ENCODE results near the gene LRCH3. TPM values are rescaled to one million over a fixed set of nuclear protein-coding genes. Genes with fewer than 3 reads are reported as not detected.

Gene LRCH3
- total and polyA plus RNA-seq, 9 of the 15 experiments (the other 6 are each of a cell fraction or from before 2014, with no cell fraction given), result 4.6 to 75.3 (median 30.3) TPM

DNA sequence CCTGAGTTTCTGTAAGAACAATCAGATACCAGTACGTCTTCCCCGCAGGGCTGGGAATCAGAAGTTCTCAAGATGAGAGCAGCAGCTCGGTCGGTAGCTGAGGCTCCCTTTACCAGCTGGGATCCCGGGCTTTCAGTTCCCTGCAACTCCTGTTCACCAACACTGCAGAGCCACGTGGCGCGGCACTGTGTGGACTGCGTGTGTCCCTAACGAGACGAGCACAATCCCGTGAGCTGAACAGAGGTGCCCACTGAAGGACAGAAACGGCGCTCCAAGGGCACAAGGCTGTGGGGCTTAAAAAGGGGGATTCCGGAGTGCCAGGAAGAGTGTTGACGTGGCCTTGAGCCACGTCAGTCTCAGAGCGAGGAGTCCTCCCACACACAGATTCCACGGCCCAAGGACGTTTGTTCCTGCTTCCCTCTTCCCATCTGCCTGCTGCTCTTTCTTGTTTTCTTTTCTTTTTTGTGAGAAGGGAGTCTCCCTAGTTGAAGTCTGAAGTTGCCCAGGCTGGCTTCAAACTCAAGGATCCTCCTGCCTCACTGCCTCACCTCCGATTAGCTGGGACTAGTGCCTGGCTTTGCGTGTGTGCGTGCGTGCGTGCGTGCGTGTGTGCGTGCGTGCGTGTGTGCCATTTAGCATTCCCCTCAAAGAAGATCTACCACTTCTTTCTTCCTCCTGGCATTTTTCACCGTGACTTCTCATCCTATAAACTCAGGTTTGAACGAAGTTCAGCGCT, 121.9 kb downstream of the LRCH3 start:
- Histone ChIP-seq H3K36me3 (ENCODE audit: control insufficient read depth, insufficient read depth, low read length) (no peaks in the 10 kb centered on the region), H2AFZ (ENCODE audit: low read depth, low read length) (peak overlapping the region; percentile 51), H4K20me1 (replicated peaks; ENCODE audit: control insufficient read depth, insufficient read depth, low read length) (no peaks in the 10 kb centered on the region), H3K4me1 (replicated peaks in 1 of 2; ENCODE audit: control insufficient read depth in 2 of 2, insufficient read depth in 2 of 2, low read length in 2 of 2) (peaks cover 0 to 6% of the 10 kb centered on the region in 2 experiments; a peak in 2 of 5 replicates), H3K4me2 (ENCODE audit: insufficient read depth, low read length) (no peak overlapping the region), H3K4me3 (no peak overlapping the region), H3K9me1 (ENCODE audit: control insufficient read depth, insufficient read depth, low read length) (no peaks in the 10 kb centered on the region), H3K9me3 (replicated peaks; ENCODE audit: control insufficient read depth, insufficient read depth, low read depth, low read length) (0 out of 2 replicates have a peak, but pooled peaks cover 1% of the 10 kb centered on the region), H3K9ac (ENCODE audit: insufficient read depth in 1 of 2, low read depth in 2 of 2, low read length in 2 of 2) (peak overlapping the region in 1 of 2 experiments; percentile 37; a peak in 2 of 4 replicates), H3K27ac (ENCODE audit: extremely low read depth, low read depth, low read length) (no peak overlapping the region), H3K27me3 (ENCODE audit: control insufficient read depth in 2 of 2, insufficient read depth in 2 of 2, low read length in 2 of 2) (no peaks in the 10 kb centered on the region), H3K79me2 (ENCODE audit: control insufficient read depth, insufficient read depth, low read length) (no peaks in the 10 kb centered on the region)
- DNase-seq (ENCODE audit: extremely low read depth in 1 of 4, low spot score in 3 of 4), result no peak
- intact Hi-C loops (cut with micrococcal nuclease) (no loop called here), in situ Hi-C loops (cut with MboI) (no loop called here)
- CTCF ChIA-PET (ENCODE audit: low intra/inter-chr PET ratio), result interaction anchor here (0.6 kb wide), 1 partner anchor 110 kb away, joined by 4 read pairs; no protein-coding TSS in a partner anchor
- FAIRE-seq, result peak; percentile 44
- 66% methylated on average over 32 of the region's 33 CpGs for WGBS (ENCODE audit: insufficient coverage, low coverage, missing lambda C conversion rate)
- no TSS peak for BruUV-seq (replicated peaks)
- no peak; the same call in 2 of the 3 replicates for ATAC-seq
- POLR2A ChIA-PET, result interaction anchor here (1.1 kb wide), 1 partner anchor 40 kb away, joined by 4 read pairs; no protein-coding TSS in a partner anchor
- no peak for TF ChIP-seq NFE2L1 (tag; IDR thresholded peaks at IDR 0.05; ENCODE audit: borderline replicate concordance, low read depth)
- TF ChIP-seq ZNF717 (CRISPR knock-in tag; IDR thresholded peaks at IDR 0.05), result no peak
- no peak for TF ChIP-seq GTF2F1 (IDR thresholded peaks at IDR 0.05; ENCODE audit: low read depth, low read length)
- TF ChIP-seq E2F3 (CRISPR knock-in tag; IDR thresholded peaks at IDR 0.05), result no peak
- TF ChIP-seq CTCF (IDR thresholded peaks at IDR 0.05 in 2 of 3, conservative IDR thresholded peaks at IDR 0.05 in 1 of 3; ENCODE audit: insufficient read depth in 2 of 3, low read depth in 1 of 3, low read length in 3 of 3), result no peak
- TF ChIP-seq SP2 (IDR thresholded peaks at IDR 0.05; ENCODE audit: extremely low read depth, low read depth, low read length, poor library complexity, severe bottlenecking), result no peak
